ENCODE measurements around the gene ZHX3.

DNA sequence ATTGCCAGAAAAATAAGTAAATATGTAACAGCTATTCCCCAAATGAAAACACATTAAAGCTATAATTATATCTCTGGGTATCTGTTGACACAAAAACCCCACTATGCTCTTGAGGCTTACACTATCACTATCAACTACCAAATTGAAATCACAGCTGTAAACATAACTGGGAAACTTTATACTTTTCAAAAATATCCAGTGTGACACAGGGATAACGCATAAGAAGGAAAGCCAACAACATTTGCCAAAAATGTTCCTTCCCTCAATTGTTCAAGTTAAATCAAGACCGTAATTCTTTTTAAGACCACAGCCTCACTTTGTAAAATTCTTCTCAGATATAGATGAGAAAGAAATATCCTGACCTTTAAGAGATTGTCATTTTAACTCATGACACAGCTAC is 3.1 kb downstream of the ZHX3 start:
- no peak for TF ChIP-seq SMAD4 (CRISPR knock-in tag; IDR thresholded peaks at IDR 0.05)
- TF ChIP-seq, protein P1, sequence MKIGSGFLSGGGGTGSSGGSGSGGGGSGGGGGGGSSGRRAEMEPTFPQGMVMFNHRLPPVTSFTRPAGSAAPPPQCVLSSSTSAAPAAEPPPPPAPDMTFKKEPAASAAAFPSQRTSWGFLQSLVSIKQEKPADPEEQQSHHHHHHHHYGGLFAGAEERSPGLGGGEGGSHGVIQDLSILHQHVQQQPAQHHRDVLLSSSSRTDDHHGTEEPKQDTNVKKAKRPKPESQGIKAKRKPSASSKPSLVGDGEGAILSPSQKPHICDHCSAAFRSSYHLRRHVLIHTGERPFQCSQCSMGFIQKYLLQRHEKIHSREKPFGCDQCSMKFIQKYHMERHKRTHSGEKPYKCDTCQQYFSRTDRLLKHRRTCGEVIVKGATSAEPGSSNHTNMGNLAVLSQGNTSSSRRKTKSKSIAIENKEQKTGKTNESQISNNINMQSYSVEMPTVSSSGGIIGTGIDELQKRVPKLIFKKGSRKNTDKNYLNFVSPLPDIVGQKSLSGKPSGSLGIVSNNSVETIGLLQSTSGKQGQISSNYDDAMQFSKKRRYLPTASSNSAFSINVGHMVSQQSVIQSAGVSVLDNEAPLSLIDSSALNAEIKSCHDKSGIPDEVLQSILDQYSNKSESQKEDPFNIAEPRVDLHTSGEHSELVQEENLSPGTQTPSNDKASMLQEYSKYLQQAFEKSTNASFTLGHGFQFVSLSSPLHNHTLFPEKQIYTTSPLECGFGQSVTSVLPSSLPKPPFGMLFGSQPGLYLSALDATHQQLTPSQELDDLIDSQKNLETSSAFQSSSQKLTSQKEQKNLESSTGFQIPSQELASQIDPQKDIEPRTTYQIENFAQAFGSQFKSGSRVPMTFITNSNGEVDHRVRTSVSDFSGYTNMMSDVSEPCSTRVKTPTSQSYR (CRISPR knock-in tag; IDR thresholded peaks at IDR 0.05) = no peak
- TF ChIP-seq, protein P2, sequence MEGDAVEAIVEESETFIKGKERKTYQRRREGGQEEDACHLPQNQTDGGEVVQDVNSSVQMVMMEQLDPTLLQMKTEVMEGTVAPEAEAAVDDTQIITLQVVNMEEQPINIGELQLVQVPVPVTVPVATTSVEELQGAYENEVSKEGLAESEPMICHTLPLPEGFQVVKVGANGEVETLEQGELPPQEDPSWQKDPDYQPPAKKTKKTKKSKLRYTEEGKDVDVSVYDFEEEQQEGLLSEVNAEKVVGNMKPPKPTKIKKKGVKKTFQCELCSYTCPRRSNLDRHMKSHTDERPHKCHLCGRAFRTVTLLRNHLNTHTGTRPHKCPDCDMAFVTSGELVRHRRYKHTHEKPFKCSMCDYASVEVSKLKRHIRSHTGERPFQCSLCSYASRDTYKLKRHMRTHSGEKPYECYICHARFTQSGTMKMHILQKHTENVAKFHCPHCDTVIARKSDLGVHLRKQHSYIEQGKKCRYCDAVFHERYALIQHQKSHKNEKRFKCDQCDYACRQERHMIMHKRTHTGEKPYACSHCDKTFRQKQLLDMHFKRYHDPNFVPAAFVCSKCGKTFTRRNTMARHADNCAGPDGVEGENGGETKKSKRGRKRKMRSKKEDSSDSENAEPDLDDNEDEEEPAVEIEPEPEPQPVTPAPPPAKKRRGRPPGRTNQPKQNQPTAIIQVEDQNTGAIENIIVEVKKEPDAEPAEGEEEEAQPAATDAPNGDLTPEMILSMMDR (IDR thresholded peaks at IDR 0.05) = no peak
- no peak for TF ChIP-seq NFE2L1 (CRISPR knock-in tag; IDR thresholded peaks at IDR 0.05)
- no peak for TF ChIP-seq NFYB (CRISPR knock-in tag; conservative IDR thresholded peaks at IDR 0.05; ENCODE audit: low read depth)
- TF ChIP-seq, protein P3, sequence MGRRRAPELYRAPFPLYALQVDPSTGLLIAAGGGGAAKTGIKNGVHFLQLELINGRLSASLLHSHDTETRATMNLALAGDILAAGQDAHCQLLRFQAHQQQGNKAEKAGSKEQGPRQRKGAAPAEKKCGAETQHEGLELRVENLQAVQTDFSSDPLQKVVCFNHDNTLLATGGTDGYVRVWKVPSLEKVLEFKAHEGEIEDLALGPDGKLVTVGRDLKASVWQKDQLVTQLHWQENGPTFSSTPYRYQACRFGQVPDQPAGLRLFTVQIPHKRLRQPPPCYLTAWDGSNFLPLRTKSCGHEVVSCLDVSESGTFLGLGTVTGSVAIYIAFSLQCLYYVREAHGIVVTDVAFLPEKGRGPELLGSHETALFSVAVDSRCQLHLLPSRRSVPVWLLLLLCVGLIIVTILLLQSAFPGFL (CRISPR knock-in tag; IDR thresholded peaks at IDR 0.05; ENCODE audit: borderline replicate concordance) = no peak
- no peak for TF ChIP-seq FOXJ3 (CRISPR knock-in tag; IDR thresholded peaks at IDR 0.05; ENCODE audit: borderline replicate concordance)
- no peak for TF ChIP-seq ZNF263 (CRISPR knock-in tag; IDR thresholded peaks at IDR 0.05; ENCODE audit: low read depth)
- TF ChIP-seq, protein P4, sequence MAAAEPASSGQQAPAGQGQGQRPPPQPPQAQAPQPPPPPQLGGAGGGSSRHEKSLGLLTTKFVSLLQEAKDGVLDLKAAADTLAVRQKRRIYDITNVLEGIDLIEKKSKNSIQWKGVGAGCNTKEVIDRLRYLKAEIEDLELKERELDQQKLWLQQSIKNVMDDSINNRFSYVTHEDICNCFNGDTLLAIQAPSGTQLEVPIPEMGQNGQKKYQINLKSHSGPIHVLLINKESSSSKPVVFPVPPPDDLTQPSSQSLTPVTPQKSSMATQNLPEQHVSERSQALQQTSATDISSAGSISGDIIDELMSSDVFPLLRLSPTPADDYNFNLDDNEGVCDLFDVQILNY (CRISPR knock-in tag; IDR thresholded peaks at IDR 0.05) = no peak
- no peak for TF ChIP-seq KAT7 (CRISPR knock-in tag; IDR thresholded peaks at IDR 0.05; ENCODE audit: borderline replicate concordance)
- no peak for TF ChIP-seq CREM (CRISPR knock-in tag; IDR thresholded peaks at IDR 0.05)
- no peak for TF ChIP-seq PRRX2 (CRISPR knock-in tag; IDR thresholded peaks at IDR 0.05)
- TF ChIP-seq, protein P5, sequence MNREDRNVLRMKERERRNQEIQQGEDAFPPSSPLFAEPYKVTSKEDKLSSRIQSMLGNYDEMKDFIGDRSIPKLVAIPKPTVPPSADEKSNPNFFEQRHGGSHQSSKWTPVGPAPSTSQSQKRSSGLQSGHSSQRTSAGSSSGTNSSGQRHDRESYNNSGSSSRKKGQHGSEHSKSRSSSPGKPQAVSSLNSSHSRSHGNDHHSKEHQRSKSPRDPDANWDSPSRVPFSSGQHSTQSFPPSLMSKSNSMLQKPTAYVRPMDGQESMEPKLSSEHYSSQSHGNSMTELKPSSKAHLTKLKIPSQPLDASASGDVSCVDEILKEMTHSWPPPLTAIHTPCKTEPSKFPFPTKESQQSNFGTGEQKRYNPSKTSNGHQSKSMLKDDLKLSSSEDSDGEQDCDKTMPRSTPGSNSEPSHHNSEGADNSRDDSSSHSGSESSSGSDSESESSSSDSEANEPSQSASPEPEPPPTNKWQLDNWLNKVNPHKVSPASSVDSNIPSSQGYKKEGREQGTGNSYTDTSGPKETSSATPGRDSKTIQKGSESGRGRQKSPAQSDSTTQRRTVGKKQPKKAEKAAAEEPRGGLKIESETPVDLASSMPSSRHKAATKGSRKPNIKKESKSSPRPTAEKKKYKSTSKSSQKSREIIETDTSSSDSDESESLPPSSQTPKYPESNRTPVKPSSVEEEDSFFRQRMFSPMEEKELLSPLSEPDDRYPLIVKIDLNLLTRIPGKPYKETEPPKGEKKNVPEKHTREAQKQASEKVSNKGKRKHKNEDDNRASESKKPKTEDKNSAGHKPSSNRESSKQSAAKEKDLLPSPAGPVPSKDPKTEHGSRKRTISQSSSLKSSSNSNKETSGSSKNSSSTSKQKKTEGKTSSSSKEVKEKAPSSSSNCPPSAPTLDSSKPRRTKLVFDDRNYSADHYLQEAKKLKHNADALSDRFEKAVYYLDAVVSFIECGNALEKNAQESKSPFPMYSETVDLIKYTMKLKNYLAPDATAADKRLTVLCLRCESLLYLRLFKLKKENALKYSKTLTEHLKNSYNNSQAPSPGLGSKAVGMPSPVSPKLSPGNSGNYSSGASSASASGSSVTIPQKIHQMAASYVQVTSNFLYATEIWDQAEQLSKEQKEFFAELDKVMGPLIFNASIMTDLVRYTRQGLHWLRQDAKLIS (CRISPR knock-in tag; IDR thresholded peaks at IDR 0.05; ENCODE audit: borderline replicate concordance) = no peak
- TF ChIP-seq, protein P6, sequence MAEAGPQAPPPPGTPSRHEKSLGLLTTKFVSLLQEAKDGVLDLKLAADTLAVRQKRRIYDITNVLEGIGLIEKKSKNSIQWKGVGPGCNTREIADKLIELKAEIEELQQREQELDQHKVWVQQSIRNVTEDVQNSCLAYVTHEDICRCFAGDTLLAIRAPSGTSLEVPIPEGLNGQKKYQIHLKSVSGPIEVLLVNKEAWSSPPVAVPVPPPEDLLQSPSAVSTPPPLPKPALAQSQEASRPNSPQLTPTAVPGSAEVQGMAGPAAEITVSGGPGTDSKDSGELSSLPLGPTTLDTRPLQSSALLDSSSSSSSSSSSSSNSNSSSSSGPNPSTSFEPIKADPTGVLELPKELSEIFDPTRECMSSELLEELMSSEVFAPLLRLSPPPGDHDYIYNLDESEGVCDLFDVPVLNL (CRISPR knock-in tag; IDR thresholded peaks at IDR 0.05; ENCODE audit: borderline replicate concordance, low read depth) = no peak

Measured in WTC11 (cell line).